Body of pancreas (tissue), 4 donors: ENCODE measurements around the gene PSEN1. TPM values are rescaled to one million over a fixed set of nuclear protein-coding genes. Genes with fewer than 3 reads are reported as not detected.

Experiments used
- ATAC-seq: fragments of 150-250 bp; one replicate; pipeline ENCODE4 v1.9.1; 2016
- DNase-seq, 4 donors: peaks; one replicate each; pipeline ENCODE4 v3.0.0-alpha.2; 2019
- H3K27ac ChIP-seq, 4 donors: fragments of 200-600 bp; sonication (generic); 1 replicate in 3 of 4; 2 replicates in 1 of 4; pipeline versions ENCODE4 v1.5.1 to v1.6.1; 2016 to 2019; ENCODE audit warnings: mild to moderate bottlenecking in 1 of 4, mixed read lengths in 1 of 4, moderate library complexity in 1 of 4
- H3K27me3 ChIP-seq, 2 donors: fragments of 200-600 bp; sonication (generic); one replicate each; pipeline ENCODE4 v1.6.0; 2016; ENCODE audit warnings: mild to moderate bottlenecking in 1 of 2
- H3K36me3 ChIP-seq, 2 donors: fragments of 200-600 bp; sonication (generic); replicated peaks in 1 of 2; 2 replicates each; pipeline ENCODE4 v1.5.1; 2016; ENCODE audit warnings: low read depth in 2 of 2; ENCODE audit not compliant: insufficient read depth in 1 of 2
- H3K4me1 ChIP-seq: fragments of 200-600 bp; sonication (generic); one replicate; pipeline ENCODE4 v1.6.0; 2016
- H3K4me3 ChIP-seq, 2 donors: fragments of 200-600 bp; sonication (generic); 1 replicate in 1 of 2; 2 replicates in 1 of 2; pipeline ENCODE4 v1.5.1; 2016 to 2019
- H3K9me3 ChIP-seq, 3 donors: fragments of 200-600 bp; sonication (generic); 1 replicate in 2 of 3; 2 replicates in 1 of 3; pipeline ENCODE4 v1.5.1; 2016
- POLR2A ChIP-seq, 3 donors: fragments of 450-650 bp; IDR thresholded peaks; one replicate each; pipeline ENCODE4 v1.6.1; 2016; ENCODE audit warnings: antibody characterized with exemption in 3 of 3, mild to moderate bottlenecking in 2 of 3
- WGBS, 2 donors: methylation state at CpG; one replicate each; pipeline ENCODE4 v1.1.5; 2017; 5-methylcytosine and 5-hydroxymethylcytosine counted together
- intact Hi-C: fragments of 100-400 bp; cut with DNase I; formaldehyde crosslinking; loops from one replicate; pipeline ENCODE4 v1.15.1; 2023
- total RNA-seq, 2 donors: library from RNA; depleted of rRNA; stranded (reverse); fragments of >200 nt; gene quantifications; one replicate each; pipeline ENCODE4 v1.1.0, GENCODE V29; 2016
- TF ChIP-seq, protein P1 (sequence below), 7 experiments: fragments of 450-650 bp in 4 of 7; fragments of 200-600 bp in 3 of 7; sonication (generic) in 3 of 7; IDR thresholded peaks; one replicate each; pipeline ENCODE4 v1.5.1; 2016 to 2019; ENCODE audit warnings: antibody characterized with exemption in 7 of 7

The PSEN1 gene
- total RNA-seq, 2 donors from 2014 or later, result 14.2 to 21.8 TPM

DNA sequence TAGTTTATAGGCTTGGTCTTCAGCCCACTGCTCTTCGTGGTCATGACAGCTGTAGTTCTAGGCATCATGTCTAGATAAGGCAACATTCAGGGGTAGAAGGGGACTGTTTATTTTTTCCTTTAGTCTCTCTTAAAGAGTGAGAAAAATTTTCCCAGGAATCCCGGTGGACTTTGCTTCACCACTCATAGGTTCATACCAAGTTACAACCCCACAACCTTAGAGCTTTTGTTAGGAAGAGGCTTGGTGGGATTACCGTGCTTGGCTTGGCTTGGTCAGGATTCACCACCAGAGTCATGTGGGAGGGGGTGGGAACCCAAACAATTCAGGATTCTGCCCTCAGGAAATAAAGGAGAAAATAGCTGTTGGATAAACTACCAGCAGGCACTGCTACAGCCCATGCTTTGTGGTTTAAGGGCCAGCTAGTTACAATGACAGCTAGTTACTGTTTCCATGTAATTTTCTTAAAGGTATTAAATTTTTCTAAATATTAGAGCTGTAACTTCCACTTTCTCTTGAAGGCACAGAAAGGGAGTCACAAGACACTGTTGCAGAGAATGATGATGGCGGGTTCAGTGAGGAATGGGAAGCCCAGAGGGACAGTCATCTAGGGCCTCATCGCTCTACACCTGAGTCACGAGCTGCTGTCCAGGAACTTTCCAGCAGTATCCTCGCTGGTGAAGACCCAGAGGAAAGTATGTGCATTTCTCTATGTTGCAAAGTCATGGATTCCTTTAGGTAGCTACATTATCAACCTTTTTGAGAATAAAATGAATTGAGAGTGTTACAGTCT lies 75.1 kb downstream of the PSEN1 start:
- no peak for TF ChIP-seq POLR2A (IDR thresholded peaks at IDR 0.05)
- TF ChIP-seq, protein P1, sequence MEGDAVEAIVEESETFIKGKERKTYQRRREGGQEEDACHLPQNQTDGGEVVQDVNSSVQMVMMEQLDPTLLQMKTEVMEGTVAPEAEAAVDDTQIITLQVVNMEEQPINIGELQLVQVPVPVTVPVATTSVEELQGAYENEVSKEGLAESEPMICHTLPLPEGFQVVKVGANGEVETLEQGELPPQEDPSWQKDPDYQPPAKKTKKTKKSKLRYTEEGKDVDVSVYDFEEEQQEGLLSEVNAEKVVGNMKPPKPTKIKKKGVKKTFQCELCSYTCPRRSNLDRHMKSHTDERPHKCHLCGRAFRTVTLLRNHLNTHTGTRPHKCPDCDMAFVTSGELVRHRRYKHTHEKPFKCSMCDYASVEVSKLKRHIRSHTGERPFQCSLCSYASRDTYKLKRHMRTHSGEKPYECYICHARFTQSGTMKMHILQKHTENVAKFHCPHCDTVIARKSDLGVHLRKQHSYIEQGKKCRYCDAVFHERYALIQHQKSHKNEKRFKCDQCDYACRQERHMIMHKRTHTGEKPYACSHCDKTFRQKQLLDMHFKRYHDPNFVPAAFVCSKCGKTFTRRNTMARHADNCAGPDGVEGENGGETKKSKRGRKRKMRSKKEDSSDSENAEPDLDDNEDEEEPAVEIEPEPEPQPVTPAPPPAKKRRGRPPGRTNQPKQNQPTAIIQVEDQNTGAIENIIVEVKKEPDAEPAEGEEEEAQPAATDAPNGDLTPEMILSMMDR (IDR thresholded peaks at IDR 0.05), result no peak
- Histone ChIP-seq H3K4me3 (no peak overlapping the region), H3K27me3 (no peaks in the 10 kb centered on the region), H3K27ac (no peak overlapping the region), H3K36me3 (peaks cover 0 to 33% of the 10 kb centered on the region in 2 donors), H3K9me3 (no peaks in the 10 kb centered on the region), H3K4me1 (no peaks in the 10 kb centered on the region)
- intact Hi-C loops, result no loop called here
- ATAC-seq (no peak), DNase-seq (no peak)
- 93 to 96% methylated on average over 7 of the region's 7 CpGs for WGBS, 2 donors

DNA sequence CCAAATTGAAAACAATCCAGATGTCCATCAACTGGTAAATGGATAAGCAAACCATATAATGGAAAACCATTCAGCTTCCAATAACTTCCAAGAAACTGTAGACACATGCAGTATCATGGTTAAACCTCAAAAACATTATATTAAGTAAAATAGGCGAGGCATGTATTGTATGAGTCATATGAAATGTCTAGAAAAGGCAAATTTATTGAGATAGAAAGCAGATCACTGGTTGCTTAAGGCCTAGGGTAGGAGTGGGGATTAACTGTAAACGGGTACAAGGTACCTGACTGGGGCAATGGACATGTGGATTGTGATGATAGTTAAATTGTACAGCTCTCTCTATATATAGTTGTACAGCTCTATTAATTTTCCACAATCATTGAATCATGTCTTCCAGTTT lies 79.7 kb downstream of the PSEN1 start:
- TF ChIP-seq, protein P1 (IDR thresholded peaks at IDR 0.05), result no peak
- no peak for TF ChIP-seq POLR2A (IDR thresholded peaks at IDR 0.05)
- H3K9me3 ChIP-seq, result no peaks in the 10 kb centered on the region
- intact Hi-C loops, result no loop called here
- no peaks in the 10 kb centered on the region for H3K4me1 ChIP-seq
- H3K27me3 ChIP-seq, result no peaks in the 10 kb centered on the region
- H3K4me3 ChIP-seq, result no peak overlapping the region
- no peak overlapping the region for H3K27ac ChIP-seq
- no peak for DNase-seq
- peaks cover 0 to 29% of the 10 kb centered on the region in 2 donors for H3K36me3 ChIP-seq
- ATAC-seq, result no peak
- WGBS, 2 donors, result 96 to 100% methylated on average over 2 of the region's 2 CpGs

DNA sequence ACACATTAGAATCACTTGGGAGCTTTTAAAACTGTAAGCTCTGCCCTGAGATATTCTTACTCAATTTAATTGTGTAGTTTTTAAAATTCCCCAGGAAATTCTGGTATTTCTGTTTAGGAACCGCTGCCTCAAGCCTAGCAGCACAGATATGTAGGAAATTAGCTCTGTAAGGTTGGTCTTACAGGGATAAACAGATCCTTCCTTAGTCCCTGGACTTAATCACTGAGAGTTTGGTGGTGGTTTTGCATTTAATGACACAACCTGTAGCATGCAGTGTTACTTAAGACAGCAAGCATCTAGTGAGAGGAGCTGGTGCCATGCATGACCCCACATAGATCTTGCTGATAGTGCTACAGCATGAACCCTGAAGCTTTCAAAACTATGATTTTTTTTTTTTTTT lies 81.1 kb downstream of the PSEN1 start:
- H3K9me3 ChIP-seq, result no peaks in the 10 kb centered on the region
- H3K4me1 ChIP-seq, result no peaks in the 10 kb centered on the region
- H3K27me3 ChIP-seq, result no peaks in the 10 kb centered on the region
- H3K4me3 ChIP-seq, result no peak overlapping the region
- H3K36me3 ChIP-seq, result peaks cover 0 to 29% of the 10 kb centered on the region in 2 donors
- ATAC-seq, result no peak
- H3K27ac ChIP-seq, result no peak overlapping the region
- DNase-seq, result no peak
- TF ChIP-seq, protein P1 (IDR thresholded peaks at IDR 0.05), result no peak
- TF ChIP-seq POLR2A (IDR thresholded peaks at IDR 0.05), result no peak
- 86 to 93% methylated on average over 1 of the region's 1 CpG for WGBS, 2 donors
- intact Hi-C loops, result no loop called here

DNA sequence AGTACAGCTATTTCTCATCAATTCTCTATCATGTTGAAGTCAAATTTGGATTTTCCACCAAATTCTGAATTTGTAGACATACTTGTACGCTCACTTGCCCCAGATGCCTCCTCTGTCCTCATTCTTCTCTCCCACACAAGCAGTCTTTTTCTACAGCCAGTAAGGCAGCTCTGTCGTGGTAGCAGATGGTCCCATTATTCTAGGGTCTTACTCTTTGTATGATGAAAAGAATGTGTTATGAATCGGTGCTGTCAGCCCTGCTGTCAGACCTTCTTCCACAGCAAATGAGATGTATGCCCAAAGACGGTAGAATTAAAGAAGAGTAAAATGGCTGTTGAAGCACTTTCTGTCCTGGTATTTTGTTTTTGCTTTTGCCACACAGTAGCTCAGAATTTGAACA lies 83.8 kb downstream of the PSEN1 start:
- no peak for TF ChIP-seq POLR2A (IDR thresholded peaks at IDR 0.05)
- TF ChIP-seq, protein P1 (IDR thresholded peaks at IDR 0.05), result no peak
- no peak for ATAC-seq
- no peak for DNase-seq
- 91 to 95% methylated on average over 4 of the region's 4 CpGs for WGBS, 2 donors
- H3K4me1 ChIP-seq, result no peaks in the 10 kb centered on the region
- H3K36me3 ChIP-seq, result peaks cover 0 to 16% of the 10 kb centered on the region in 2 donors
- no peaks in the 10 kb centered on the region for H3K27me3 ChIP-seq
- no peak overlapping the region for H3K27ac ChIP-seq
- intact Hi-C loops, result no loop called here
- no peaks in the 10 kb centered on the region for H3K9me3 ChIP-seq
- H3K4me3 ChIP-seq, result no peak overlapping the region

DNA sequence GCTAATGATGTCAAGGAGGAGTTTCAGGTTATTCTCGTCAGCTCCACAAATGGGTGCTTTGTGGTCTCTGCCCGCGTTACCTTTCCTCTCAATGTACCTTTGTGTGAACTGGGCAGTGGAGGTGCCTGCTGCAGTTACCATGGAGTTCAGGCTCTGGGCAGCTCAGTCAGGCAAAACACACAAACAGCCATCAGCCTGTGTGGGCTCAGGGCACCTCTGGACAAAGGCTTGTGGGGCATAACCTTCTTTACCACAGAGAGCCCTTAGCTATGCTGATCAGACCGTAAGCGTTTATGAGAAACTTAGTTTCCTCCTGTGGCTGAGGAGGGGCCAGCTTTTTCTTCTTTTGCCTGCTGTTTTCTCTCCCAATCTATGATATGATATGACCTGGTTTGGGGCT lies 84.3 kb downstream of the PSEN1 start:
- intact Hi-C loops, result no loop called here
- H3K4me3 ChIP-seq, result no peak overlapping the region
- TF ChIP-seq POLR2A (IDR thresholded peaks at IDR 0.05), result no peak
- TF ChIP-seq, protein P1 (IDR thresholded peaks at IDR 0.05), result no peak
- ATAC-seq (no peak), DNase-seq (no peak)
- no peaks in the 10 kb centered on the region for H3K9me3 ChIP-seq
- no peaks in the 10 kb centered on the region for H3K27me3 ChIP-seq
- H3K27ac ChIP-seq, result no peak overlapping the region
- no peaks in the 10 kb centered on the region for H3K4me1 ChIP-seq
- H3K36me3 ChIP-seq, result peaks cover 0 to 16% of the 10 kb centered on the region in 2 donors
- 91 to 95% methylated on average over 5 of the region's 5 CpGs for WGBS, 2 donors
